GM18502 (cell line): ENCODE results near the gene NEDD9.

Experiments used
- ATAC-seq: cut with Tn5 transposase; IDR thresholded peaks from one replicate; pipeline ENCODE4 v1.9.1; 2021; ENCODE audit warnings: mild to moderate bottlenecking; ENCODE audit not compliant: unreplicated experiment, poor library complexity

Gene NEDD9

DNA sequence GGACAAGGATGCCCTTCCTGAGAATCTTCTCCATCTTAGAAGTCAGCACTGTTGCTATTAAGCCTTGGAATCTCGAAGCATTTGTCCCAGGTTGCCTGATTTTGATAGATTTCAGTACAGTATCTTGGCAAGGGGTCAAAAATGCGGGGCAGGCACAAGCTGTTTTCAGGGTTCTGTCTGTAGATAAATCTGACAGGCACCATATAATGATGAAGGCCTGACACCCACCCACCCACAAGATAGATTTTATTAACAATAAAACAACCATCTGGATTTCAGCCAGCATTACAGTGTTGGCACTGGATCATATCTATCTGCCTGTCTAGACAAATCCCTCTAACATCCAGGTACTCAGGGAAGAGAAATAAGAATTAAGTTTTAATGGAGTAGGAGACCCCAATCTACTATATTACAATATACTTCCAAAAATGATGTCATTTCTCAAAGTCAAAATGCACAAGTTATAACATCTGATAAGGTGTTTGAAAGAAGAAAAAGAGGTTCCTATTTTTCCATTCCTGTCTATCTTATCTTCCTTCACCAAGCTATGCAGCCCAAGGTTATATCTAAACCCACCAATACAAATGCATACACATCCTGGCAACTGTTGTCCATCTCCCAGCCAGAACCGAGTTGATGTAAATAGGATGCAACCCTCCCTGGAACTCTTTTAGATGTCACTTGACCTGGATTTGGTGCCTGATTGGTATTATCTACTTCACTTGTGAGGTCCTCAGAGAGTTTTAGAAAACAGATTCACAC lies 10.7 kb downstream of the NEDD9 start:
- ATAC-seq, result no peak

DNA sequence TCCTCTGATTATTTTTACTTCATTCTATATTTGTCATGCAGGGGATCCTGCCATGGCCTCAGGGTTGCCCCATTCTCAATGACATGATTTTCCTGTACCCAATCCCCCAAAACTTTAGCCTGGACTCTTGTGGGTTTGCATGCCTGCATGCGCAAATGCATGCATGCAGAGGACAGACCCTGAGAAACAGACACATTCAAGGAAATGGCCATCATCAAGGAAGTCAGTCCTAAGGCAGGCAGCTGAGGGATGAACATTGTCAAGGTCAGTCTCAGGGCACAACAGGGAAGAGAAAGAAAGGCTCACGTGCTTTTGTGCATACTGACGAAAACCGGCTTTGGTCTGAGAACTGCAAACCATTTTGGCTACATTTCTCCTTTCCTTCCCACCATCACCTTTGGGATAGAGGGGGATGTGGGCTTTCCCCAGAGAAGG lies 13.1 kb downstream of the NEDD9 start:
- no peak for ATAC-seq

DNA sequence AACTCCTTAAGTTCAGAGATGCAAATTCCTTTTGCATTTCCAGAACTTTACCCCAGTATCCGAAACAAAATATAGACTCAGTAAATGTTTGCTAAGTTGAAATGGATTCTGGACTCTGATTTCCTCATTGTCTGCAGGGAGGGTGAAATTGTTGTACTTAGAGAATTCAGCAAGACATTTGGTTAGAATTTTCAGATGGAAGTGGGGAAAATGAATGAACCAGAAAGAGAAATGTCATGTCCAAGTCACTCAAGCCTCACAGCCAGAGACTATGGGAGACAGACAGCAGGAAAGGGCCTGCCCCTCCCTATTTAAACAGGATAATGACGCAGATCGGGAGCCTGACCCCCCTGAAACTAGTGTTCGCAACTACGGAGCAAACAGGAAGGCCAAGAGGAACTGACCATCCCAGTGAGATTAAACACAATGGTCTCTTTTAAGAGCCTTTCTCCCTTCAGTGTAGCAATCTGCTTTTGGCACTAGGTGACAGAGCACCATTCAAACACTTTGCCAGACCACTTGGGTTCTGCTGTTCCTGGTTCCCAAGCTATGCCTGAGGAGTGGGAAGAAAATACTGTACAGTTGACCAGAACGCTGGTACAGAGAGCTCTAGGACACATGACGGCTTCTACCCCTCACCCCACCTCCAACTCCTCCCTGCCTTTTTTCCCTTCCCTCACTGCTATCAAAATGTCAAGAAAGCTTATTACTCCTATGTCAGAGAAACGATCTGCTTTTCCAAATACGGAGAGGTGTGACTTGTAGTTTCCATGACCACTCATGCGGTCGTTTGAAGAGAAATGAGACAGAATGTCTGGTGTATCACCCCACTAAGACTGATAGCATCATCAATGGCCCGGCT lies 13.7 kb downstream of the NEDD9 start:
- ATAC-seq, result no peak

DNA sequence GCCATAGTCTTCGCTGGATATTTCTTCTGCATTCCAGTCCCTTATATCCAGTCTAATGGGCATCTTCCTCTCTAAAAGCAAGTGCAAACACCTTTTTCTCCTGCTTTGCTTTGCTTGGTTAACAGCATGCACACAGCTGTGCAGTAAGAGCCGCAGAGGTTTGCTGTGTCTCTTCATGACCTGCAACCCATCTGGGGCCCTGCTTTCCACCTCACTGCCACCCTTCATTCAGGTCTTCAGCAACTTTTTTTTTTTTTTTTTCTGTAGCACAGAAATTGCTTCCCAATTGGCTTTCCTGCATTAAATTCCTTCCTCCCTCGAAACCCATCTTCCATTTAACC lies 14.4 kb downstream of the NEDD9 start:
- no peak for ATAC-seq

DNA sequence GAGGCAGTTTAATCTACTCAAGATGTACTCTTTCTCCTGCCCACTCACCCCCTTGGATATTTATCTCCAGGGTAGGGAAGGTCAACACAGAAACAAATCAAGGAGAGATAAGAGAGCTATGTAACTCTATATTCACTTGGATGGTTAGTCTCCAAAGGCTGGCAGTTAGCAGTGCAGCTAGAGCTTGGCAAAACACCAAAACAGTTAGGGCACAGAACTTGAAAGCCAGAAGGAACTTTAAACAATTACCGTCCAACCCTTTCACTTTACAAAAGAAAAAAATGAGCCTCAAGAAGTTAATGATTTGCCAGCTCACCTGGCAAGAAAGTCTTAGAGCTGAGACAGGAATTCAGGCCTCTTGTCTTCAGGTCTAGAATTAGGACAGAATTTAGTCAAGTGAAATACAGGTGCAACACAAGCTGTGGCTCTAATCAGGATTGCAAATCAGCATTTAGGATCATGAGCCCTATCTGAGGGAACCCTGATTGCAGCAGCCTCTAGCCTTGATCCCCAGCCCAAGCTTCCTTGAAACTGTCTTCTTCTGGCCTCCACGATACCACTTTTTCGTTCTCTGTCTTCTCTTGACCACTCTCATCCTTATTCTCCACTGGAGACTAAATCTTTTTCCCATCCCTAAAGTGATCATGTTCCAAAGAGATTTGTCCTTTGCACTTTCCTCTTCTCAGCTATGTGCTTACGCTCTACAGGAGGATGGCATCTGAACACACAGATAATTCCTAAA lies 14.9 kb downstream of the NEDD9 start:
- ATAC-seq, result no peak

DNA sequence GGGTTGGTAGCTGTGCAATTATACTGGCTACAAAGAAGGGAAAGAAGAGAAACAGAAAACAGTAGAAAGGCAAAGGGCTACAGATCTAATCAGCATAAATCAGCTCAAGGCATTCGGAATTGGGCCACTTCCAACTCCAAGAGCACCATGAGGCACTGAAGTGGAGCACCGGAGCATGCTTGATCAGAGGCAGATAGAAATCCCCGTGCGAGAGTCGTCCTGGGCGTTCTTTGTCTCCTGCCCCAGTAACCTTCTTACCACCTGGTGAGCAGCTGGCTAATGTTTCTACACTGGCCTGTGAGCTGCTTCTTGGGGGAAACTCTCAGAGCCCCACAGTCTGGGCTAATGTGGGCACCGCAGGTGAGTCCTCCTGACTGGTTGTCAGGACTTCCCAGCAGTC lies 16.7 kb downstream of the NEDD9 start:
- no peak for ATAC-seq

DNA sequence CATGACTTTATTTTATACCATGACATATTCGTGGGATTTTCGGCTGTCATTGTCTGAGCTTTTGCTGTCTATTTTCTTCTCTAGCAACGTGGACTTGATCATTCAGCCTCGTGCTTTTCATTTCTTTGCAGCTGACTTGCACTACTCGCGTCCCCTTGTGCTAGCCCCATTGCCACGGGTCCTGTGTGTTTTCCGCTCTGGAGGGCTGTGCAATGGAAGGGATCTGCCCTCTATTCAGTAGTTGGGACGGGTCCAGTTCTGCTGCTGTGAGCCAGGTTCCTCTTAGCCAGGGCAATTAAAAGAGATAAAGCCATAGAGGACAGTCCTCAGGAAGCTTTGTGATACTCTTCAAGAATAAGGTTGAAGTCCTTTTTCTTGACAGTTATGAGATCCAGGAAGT lies 17.6 kb downstream of the NEDD9 start:
- no peak for ATAC-seq

DNA sequence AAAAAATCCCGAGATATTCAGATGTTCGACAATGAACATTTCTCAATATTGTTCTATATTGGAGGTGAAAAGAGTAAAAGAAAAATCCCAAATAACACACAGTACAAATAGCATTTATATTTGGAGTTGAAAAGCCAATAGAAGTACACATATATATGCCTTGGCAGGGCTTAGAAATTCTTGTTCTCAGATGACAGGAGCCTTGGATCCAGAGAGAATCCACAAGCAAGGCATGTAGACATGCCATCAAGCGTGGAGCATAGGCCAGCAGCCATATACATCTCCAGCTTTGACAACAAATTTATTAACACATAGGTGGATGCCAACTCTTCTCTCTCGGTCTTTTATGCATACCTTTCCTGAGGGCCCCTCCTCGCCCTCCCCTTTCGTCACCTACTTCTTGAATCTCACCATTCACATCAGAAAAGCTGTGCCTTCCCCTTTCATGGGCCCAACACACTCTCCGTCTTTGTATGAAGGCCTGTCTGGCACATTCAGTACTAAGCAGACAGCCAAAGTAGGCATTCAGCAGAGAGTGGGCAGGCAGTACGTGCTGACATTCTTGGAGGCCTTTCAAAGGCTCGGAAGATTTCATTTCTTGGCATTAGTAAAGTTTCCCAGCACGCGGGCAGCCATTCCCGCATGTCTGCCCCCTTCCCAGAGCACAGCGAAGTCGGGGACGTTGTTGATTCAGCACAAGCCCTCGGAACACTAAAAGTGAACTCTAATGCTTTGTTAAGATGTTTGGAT lies 18.2 kb downstream of the NEDD9 start:
- ATAC-seq, result no peak

DNA sequence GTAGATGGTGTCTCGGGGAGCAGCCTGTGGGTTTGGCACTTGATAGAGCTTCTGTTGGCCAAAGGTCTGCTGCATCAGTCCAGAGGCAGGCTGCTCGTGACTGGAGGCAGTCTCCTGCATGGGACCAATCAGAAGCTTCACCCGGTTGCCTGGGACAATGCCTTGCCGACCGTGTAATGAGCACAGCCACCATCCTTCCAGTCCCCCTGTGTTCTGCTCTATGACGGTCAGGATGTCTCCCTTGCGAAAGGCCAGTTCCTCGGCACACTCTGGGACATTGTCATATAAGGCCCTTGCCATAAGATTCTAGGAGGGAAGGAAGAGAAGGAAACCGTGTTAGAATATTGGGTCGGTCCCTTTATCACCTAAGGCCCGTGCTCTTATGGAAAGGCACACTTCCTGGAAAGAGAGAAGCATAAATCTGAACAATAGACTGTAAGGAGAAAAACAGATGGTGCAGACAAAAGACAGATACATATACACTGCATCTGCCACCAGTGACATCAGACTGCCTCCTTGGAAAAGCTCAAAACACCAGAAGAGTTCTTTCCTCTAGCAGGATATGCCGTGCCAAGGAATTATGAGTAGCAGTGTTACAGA lies 18.9 kb downstream of the NEDD9 start:
- no peak for ATAC-seq

DNA sequence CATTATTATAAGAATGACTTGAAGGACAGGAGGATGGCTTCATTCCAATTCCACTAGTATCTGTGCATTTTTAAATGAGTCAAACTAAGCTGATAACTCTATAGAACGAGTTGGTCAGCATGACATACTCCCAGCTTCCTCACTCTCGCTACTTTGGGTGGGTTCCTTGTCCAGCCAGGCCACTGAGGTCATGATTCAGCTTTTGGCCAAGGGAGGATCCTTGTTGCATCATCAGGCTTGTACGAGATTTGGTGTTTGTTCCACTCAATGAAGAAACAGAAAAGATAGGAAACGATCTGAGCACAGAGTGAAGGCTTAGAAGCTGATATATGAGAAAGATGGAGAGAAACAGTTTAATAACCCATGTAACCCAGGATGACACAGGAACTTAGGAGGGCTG lies 19.8 kb downstream of the NEDD9 start:
- no peak for ATAC-seq

DNA sequence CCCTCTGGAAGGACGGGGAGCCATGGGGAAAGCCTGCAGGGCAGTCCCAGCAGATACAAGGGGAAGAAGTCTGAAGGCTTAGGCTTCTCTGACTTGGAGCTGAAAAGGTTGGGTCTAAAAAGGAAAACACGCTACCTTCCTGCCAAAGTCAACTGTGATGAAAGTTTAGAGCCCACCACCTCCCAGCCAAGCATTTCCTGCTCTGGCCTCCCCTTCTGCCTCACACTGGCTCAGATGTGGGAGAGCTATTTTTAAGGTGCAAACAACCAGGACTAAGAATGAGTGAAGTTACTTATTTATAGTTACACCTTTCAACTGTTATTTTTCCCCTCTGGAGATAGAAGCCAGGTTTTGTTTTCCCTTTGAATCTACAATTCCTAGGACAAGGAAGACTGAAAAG lies 21.2 kb downstream of the NEDD9 start:
- no peak for ATAC-seq

DNA sequence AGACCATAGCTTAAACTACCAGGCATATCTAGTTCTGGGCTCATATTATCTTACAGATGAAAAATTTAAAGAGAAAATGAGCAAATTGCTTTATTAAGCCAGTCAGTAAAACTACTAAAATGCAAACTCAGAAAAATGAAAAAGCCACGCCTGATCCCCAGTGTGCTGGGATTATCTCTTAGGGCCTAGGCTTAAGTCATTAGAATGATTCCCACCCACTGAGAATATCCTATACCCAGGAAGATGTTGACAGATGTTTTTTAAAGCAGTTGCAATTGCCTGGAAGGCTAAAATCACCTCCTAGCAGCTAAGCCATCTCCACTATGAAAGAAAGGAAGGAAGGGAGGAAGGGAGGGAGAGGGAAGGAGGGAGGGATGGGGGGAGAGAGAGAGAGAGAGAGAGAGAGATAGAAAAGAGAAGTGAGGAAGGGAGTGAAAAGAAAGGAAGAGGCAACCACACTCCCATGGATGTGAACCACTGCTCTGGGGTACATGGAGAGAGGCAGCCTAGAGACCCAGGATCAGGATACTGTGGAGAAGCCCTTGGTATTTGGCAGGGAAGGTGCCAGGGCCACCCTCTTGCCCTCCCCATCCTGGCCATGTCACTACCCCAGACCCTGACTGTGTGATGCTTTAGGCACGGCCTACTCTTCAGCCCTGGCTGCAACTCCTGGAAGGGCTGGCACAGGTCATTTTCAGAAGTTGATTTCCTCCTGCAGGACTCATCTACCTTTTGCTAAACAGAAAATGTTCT lies 21.9 kb downstream of the NEDD9 start:
- ATAC-seq, result no peak

DNA sequence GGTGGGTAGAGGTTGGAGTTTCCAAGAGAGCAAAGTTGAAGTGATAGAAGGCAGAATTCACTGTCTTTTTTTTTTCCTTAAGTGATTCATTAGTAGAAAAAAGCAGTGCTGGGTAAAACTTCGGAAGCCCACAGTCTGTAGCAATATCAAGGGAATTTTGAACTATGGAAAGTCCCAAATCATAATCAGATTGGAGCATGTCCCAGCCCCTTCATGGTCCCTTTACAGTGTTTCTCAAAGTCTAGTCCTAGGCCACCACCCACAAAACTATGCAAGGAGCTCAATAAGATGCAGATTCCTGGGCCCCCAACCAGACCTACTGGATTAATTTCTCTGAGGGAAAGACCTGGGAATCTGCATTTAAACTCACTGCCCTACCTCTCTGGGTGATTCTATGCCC lies 22.6 kb downstream of the NEDD9 start:
- ATAC-seq, result no peak

DNA sequence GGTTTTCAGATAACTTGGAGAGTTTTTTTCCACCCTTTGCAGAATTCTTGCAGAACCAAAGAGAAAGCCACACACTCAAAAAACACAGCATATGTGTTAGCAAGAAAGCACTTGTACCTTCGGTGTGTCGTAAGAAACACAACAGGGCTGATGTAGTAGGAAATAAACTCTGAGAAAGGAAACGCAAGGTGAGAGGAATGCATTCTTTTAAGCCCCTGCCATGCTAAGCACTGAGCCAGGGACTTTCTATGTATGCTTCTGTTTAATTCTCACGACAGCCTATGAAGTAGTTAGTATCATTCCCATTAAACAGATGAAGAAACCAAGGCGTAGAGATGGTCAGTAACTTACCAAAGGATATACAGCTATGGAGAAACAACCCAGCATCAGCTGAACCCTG lies 23.1 kb downstream of the NEDD9 start:
- no peak for ATAC-seq

DNA sequence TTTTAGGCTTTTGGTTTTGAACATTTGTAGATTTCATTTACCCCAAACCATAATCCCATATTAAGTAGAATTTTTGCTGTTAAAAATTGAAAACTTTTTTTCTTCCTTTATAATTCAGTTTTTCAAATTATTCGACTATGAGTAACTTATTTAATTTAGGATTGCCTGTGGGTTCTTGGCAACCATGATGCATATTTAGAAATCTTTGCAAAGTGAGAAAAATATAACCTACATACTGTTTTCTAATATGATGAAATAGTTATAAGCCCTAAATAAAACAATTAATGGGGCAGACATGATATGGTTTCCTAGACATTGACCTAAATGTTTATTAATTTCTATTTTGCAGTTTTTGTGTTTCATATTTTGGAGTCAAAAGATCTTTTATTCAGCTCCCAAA lies 23.6 kb downstream of the NEDD9 start:
- no peak for ATAC-seq

DNA sequence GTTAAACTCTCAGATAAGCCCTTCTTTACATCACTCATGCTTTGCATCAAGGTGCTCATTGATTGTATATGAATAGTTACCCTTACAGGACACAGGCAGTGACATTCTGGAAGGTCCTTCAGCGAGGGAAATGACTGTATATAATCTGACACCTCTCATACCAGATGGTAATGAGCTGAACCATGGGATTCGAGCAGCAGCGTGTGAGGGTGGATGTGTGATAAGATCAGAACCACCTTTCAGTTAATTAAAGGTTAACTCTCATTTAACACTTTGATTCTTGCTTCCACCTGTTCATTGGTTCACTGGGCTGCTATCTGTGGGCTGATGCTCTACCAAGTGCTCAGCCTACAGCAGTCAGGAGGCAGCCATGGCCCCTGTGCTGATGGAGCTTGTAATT lies 24.2 kb downstream of the NEDD9 start:
- ATAC-seq, result no peak

DNA sequence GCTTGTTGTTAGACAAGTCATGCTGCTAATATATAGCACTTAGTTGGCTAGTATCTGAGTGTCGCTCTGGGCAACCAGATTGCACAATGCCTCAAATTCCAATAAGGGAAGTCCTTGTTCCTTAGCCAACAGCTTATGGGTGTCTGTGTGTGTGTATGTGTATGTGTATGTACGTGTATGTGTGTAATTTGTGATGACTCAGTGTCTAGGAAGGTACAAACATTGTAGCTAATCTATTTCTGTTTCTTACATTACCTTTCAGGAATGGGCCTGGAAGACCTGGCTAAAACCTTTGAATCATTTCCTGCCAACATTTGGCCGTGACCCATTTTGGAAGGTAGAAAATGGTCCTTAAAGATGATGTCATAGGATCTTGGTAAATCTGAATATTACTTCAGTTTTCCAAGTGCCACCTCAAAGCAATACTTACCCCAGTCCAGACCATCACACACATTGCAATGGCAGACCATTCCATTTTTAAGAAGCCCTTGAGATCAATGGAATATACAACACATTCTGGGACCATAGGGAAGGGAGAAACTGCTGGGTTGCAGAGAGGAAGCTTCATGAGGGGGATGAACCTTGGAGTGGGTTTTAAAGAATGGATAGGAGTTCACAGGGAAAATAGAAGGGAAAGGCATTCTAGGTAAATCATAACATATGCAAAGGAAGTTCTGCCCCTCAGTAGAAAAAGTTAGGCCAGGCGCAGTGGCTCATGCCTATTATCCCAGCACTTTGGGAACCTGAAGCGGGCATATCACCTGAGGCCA lies 25.1 kb downstream of the NEDD9 start:
- no peak for ATAC-seq

DNA sequence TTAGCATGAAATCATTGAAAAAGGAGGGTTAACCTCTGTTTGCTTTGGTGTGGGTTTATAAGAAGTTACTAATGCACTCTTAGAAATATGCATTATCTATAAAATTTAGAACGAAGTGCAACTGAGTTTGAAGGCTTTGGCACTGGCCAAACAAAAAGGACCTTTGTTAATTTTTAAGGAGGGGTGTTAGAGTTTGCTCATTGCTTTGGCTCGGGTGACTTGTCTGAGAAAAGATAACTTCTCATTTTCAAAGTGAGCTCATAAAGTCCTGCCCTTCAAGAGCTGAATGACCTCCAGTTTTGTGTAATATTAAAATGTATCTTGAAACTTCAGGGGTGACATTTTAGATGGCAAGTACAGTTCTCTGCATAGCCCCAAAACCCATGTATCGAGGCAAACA lies 25.9 kb downstream of the NEDD9 start:
- ATAC-seq, result no peak
